NCI-H2107 (cell line): ENCODE results near the gene ARTN.

ENCODE experiments used
- DNase-seq: peaks from one replicate; lab custom pipeline; 2025; lab: John Stamatoyannopoulos, UW

The ARTN gene

GRCh38 chr1:43947874-43948437, 14.4 kb downstream of the ARTN start:
- DNase-seq: no peak

- DNase-seq: no peak
Measured at GRCh38 chr1:43949678-43950077, 16.1 kb downstream of the ARTN start.

GRCh38 chr1:43951021-43951985, 17.7 kb downstream of the ARTN start:
- no peak for DNase-seq

- peak; percentile 94 for DNase-seq
Measured at GRCh38 chr1:43952731-43953346, 19.2 kb downstream of the ARTN start.

GRCh38 chr1:43953361-43953760, 19.8 kb downstream of the ARTN start:
- DNase-seq: no peak

GRCh38 chr1:43954036-43954435, 20.4 kb downstream of the ARTN start:
- DNase-seq: no peak

GRCh38 chr1:43956234-43956633, 22.6 kb downstream of the ARTN start:
- no peak for DNase-seq

- DNase-seq: no peak
Measured at GRCh38 chr1:43957407-43958040, 23.9 kb downstream of the ARTN start.

GRCh38 chr1:43958351-43959255, 25.0 kb downstream of the ARTN start:
- no peak for DNase-seq

- no peak for DNase-seq
Measured at GRCh38 chr1:43960798-43961197, 27.2 kb downstream of the ARTN start.

GRCh38 chr1:43961692-43962091, 28.1 kb downstream of the ARTN start:
- DNase-seq: no peak

- no peak for DNase-seq
Measured at GRCh38 chr1:43962324-43962723, 28.7 kb downstream of the ARTN start.

- no peak for DNase-seq
Measured at GRCh38 chr1:43963006-43963405, 29.4 kb downstream of the ARTN start.

GRCh38 chr1:43963890-43964289, 30.3 kb downstream of the ARTN start:
- DNase-seq: no peak

- no peak for DNase-seq
Measured at GRCh38 chr1:43965316-43965715, 31.7 kb downstream of the ARTN start.

- DNase-seq: no peak
Measured at GRCh38 chr1:43968348-43968948, 34.8 kb downstream of the ARTN start.

- DNase-seq: no peak
Measured at GRCh38 chr1:43969416-43969745, 35.8 kb downstream of the ARTN start.

GRCh38 chr1:43969746-43970466, 36.3 kb downstream of the ARTN start, which contains the start of gene DPH2:
DPH2 (plus strand) TSS chr1:43970010; CDS start chr1:43970176, 166 bp downstream.
- DNase-seq: peak; percentile 96

GRCh38 chr1:43970502-43970901, 36.9 kb downstream of the ARTN start:
- no peak for DNase-seq

- DNase-seq: no peak
Measured at GRCh38 chr1:43970911-43971310, 37.3 kb downstream of the ARTN start.
